Adrenal gland (tissue), 19 donors: ENCODE measurements around the gene BAG1. TPM values are rescaled to one million over a fixed set of nuclear protein-coding genes. Genes with fewer than 3 reads are reported as not detected.

Source experiments
- DNase-seq, 7 donors: peaks; one replicate each; pipeline ENCODE4 v3.0.0-alpha.2; 2019 to 2020
- H3K27ac ChIP-seq, 5 donors: fragments of 200-600 bp; sonication (generic) in 4 of 5; 1 replicate in 3 of 5; 2 replicates in 2 of 5; pipeline versions ENCODE4 v1.5.1 to v1.8.0; 2016 to 2020; ENCODE audit warnings: mild to moderate bottlenecking in 1 of 5
- H3K27me3 ChIP-seq: fragments of 200-600 bp; 2 replicates; pipeline ENCODE4 v1.8.0; 2021
- H3K36me3 ChIP-seq, 2 donors: fragments of 200-600 bp; replicated peaks in 1 of 2; 1 replicate in 1 of 2; 2 replicates in 1 of 2; pipeline versions ENCODE4 v1.5.1 to v1.8.0; 2018 to 2022
- H3K4me1 ChIP-seq, 2 donors: fragments of 200-600 bp; replicated peaks in 1 of 2; 1 replicate in 1 of 2; 2 replicates in 1 of 2; pipeline versions ENCODE4 v1.5.1 to v1.8.0; 2018 to 2021
- H3K4me3 ChIP-seq, 4 donors: fragments of 200-600 bp; sonication (generic) in 3 of 4; one replicate each; pipeline ENCODE4 v1.5.1; 2016 to 2018
- H3K9me3 ChIP-seq, 3 donors: fragments of 200-600 bp; sonication (generic) in 1 of 3; replicated peaks in 1 of 3; 1 replicate in 2 of 3; 2 replicates in 1 of 3; pipeline versions ENCODE4 v1.5.1 to v1.8.0; 2016 to 2021
- POLR2A ChIP-seq, 2 donors: fragments of 450-650 bp; IDR thresholded peaks; one replicate each; pipeline ENCODE4 v1.6.1; 2017; ENCODE audit warnings: antibody characterized with exemption in 2 of 2, mild to moderate bottlenecking in 2 of 2, moderate library complexity in 1 of 2
- WGBS, 4 donors: extraction: QIAGEN DNeasy Blood & Tissue Kit in 2 of 4; methylation state at CpG; one replicate each; pipeline versions ENCODE4 v1.1.5 to v1.1.7; 2013 to 2017; 5-methylcytosine and 5-hydroxymethylcytosine counted together
- intact Hi-C, 2 donors: fragments of 100-400 bp; cut with DNase I; formaldehyde crosslinking; loops; one replicate each; pipeline versions ENCODE4 v1.14.1 to v1.15.0; 2022 to 2023
- long read RNA-seq, 10 donors: library from polyadenylated mRNA in 3 of 10; unstranded in 2 of 10; stranded (forward) in 1 of 10; transcript quantifications; one replicate each; pipeline ENCODE4 v2.0.0 and lab custom pipeline, GENCODE V29; 2021 to 2026
- polyA plus RNA-seq, 3 donors: library from polyadenylated mRNA; stranded (reverse); fragments of 200-250 nt in 2 of 3; fragments of 350-450 nt in 1 of 3; fragmentation: Illumina TruSeq in 1 of 3; extraction: RNeasy Lipid Tissue Mini Kit (QIAGEN cat#74804) in 1 of 3; gene quantifications; one replicate each; pipeline ENCODE4 v1.2.3, GENCODE V29; 2013 to 2014
- total RNA-seq, 9 donors: library from RNA; depleted of rRNA in 4 of 9; stranded (reverse); fragments of >200 nt in 4 of 9; fragments of 120-200 nt in 1 of 9; fragmentation: NEBNext Ultra II Directional in 1 of 9; extraction: Animal tissue kit (Norgen Biotek cat#: 25700) in 1 of 9; gene quantifications; one replicate each; pipeline versions ENCODE4 v1.1.0 to v1.2.4, GENCODE V29; 2013 to 2023
- TF ChIP-seq, protein P1 (sequence below), 6 experiments: fragments of 450-650 bp in 4 of 6; fragments of 200-600 bp in 2 of 6; sonication (generic) in 1 of 6; IDR thresholded peaks; 1 replicate in 5 of 6; 2 replicates in 1 of 6; pipeline versions ENCODE4 v1.5.1 to v1.8.0; 2016 to 2021; ENCODE audit warnings: antibody characterized with exemption in 6 of 6, mild to moderate bottlenecking in 2 of 6, moderate library complexity in 1 of 6
- donor health status: healthy with polysubstance abuse.
- donor health status: Bipolar disorder and iron deficiency.
- donor health status: DM: yes; HTN: yes; CAD: no.
- donor health status: DM: no; HTN: no; CAD: no.
- donor health status: DM: no; HTN: no; CAD: no.
- donor health status: DM: yes; HTN: yes; CAD: no.

BAG1 gene
- total RNA-seq: 100 to 1,000 TPM in 3 of 9 donors, 10 to 100 TPM in 6; 46.9 to 141 (median 69.2) TPM
- 10 to 100 TPM; 52.7 to 94.2 (median 55.0) TPM for polyA plus RNA-seq
- long read RNA-seq, donor 1, transcript BAG1-210 (7 exons, 3,786 nt): major isoform, 20 of 503 reads
- long read RNA-seq, donor 1, transcript BAG1-201 (4 exons, 1,977 nt): minor isoform, 16 of 503 reads
- long read RNA-seq, donor 1, partial matches to known transcripts: 456 of 503 reads
- long read RNA-seq, donor 1, other reads (novel, unspliced or antisense): 11 of 503 reads
- long read RNA-seq, donor 2, transcript BAG1-201 (4 exons, 1,977 nt): minor isoform, 9 of 271 reads
- long read RNA-seq, donor 2, transcript BAG1-210 (7 exons, 3,786 nt): major isoform, 12 of 271 reads
- long read RNA-seq, donor 2, partial matches to known transcripts: 250 of 271 reads
- long read RNA-seq, donor 2, other reads (novel, unspliced or antisense): 0 of 271 reads
- long read RNA-seq, donor 3, transcript BAG1-210 (7 exons, 3,786 nt): major isoform, 19 of 36 reads
- long read RNA-seq, donor 3, partial matches to known transcripts: 12 of 36 reads
- long read RNA-seq, donor 3, other reads (novel, unspliced or antisense): 0 of 36 reads
- long read RNA-seq, donor 4, transcript BAG1-210 (7 exons, 3,786 nt): major isoform, 36 of 41 reads
- long read RNA-seq, donor 4, partial matches to known transcripts: 3 of 41 reads
- long read RNA-seq, donor 4, other reads (novel, unspliced or antisense): 2 of 41 reads
- long read RNA-seq, donor 5, transcript BAG1-210 (7 exons, 3,786 nt): major isoform, 110 of 117 reads
- long read RNA-seq, donor 5, partial matches to known transcripts: 0 of 117 reads
- long read RNA-seq, donor 5, other reads (novel, unspliced or antisense): 6 of 117 reads
- long read RNA-seq, donor 6, transcript BAG1-210 (7 exons, 3,786 nt): major isoform, 13 of 16 reads
- long read RNA-seq, donor 6, partial matches to known transcripts: 2 of 16 reads
- long read RNA-seq, donor 6, other reads (novel, unspliced or antisense): 1 of 16 reads
- long read RNA-seq, donor 7, transcript BAG1-201 (4 exons, 1,977 nt): minor isoform, 5 of 121 reads
- long read RNA-seq, donor 7, transcript BAG1-210 (7 exons, 3,786 nt): major isoform, 12 of 121 reads
- long read RNA-seq, donor 7, partial matches to known transcripts: 65 of 121 reads
- long read RNA-seq, donor 7, other reads (novel, unspliced or antisense): 39 of 121 reads
- long read RNA-seq, donor 8, transcript BAG1-210 (7 exons, 3,786 nt): major isoform, 38 of 343 reads
- long read RNA-seq, donor 8, partial matches to known transcripts: 144 of 343 reads
- long read RNA-seq, donor 8, other reads (novel, unspliced or antisense): 156 of 343 reads
- long read RNA-seq, donor 9, transcript BAG1-201 (4 exons, 1,977 nt): minor isoform, 7 of 400 reads
- long read RNA-seq, donor 9, transcript BAG1-210 (7 exons, 3,786 nt): major isoform, 17 of 400 reads
- long read RNA-seq, donor 9, partial matches to known transcripts: 376 of 400 reads
- long read RNA-seq, donor 9, other reads (novel, unspliced or antisense): 0 of 400 reads
- long read RNA-seq, donor 10, transcript BAG1-210 (7 exons, 3,786 nt): major isoform, 14 of 200 reads
- long read RNA-seq, donor 10, partial matches to known transcripts: 105 of 200 reads
- long read RNA-seq, donor 10, other reads (novel, unspliced or antisense): 80 of 200 reads

DNA sequence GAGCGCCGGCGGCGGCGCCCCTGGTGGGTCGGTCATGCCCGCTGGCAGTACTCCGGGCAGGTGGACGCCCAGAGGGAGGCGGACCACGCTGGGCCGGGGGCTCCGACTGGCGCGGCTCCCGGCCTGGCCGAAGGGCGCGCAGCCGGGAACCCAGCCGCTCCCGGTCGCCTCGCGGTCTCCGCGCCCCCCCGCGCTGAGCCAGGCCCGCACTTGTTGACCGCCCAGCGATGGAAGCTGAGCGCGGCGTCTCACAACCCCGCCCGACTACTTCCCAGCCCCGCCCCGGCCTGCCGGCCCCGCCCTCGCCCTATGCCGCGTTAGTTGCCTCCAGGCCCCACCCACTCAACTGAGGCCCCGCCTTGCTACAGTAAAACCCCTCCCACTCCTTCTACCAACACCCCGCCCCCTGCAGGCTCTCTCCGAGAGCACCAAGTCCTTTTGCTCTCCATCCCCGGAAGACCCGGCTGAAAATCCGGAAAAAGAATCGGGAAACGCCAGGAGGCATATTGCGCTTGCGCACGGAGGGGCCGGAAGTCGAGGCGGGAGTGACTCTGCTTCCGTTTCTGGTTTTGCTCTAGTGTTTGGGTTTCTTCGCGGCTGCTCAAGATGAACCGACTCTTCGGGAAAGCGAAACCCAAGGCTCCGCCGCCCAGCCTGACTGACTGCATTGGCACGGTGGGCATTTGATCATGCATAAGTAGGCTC, at the start of gene BAG1, which contains the start of gene CHMP5:
TSS of gene BAG1 (minus strand) at position 236 of the 705 bp plus-strand sequence.
TSS of gene CHMP5 (plus strand) at position 577 of the 705 bp plus-strand sequence. CDS start at position 607, 30 bp downstream.
- peak within 1 kb of the TSS; percentile 78 to 96 (median 88) for H3K27ac ChIP-seq
- intact Hi-C loops: no loop called here
- no peaks in the 10 kb centered on the region for H3K9me3 ChIP-seq
- H3K27me3 ChIP-seq: no peaks in the 10 kb centered on the region
- WGBS, 4 donors: 0 to 1% (median 0%) methylated on average over 9 to 67 of the region's 67 CpGs
- peak within 1 kb of the TSS; percentile 13 to 93 (median 78) for H3K4me3 ChIP-seq
- TF ChIP-seq POLR2A (IDR thresholded peaks at IDR 0.05): peak; percentile 63 to 86
- TF ChIP-seq, protein P1, sequence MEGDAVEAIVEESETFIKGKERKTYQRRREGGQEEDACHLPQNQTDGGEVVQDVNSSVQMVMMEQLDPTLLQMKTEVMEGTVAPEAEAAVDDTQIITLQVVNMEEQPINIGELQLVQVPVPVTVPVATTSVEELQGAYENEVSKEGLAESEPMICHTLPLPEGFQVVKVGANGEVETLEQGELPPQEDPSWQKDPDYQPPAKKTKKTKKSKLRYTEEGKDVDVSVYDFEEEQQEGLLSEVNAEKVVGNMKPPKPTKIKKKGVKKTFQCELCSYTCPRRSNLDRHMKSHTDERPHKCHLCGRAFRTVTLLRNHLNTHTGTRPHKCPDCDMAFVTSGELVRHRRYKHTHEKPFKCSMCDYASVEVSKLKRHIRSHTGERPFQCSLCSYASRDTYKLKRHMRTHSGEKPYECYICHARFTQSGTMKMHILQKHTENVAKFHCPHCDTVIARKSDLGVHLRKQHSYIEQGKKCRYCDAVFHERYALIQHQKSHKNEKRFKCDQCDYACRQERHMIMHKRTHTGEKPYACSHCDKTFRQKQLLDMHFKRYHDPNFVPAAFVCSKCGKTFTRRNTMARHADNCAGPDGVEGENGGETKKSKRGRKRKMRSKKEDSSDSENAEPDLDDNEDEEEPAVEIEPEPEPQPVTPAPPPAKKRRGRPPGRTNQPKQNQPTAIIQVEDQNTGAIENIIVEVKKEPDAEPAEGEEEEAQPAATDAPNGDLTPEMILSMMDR (IDR thresholded peaks at IDR 0.05): peak; percentile 19 to 55 (median 36)
- peak; percentile 100 for DNase-seq
- peaks cover 0 to 60% of the 10 kb centered on the region in 2 donors for H3K36me3 ChIP-seq
- H3K4me1 ChIP-seq: peaks cover 17 to 26% of the 10 kb centered on the region in 2 donors

DNA sequence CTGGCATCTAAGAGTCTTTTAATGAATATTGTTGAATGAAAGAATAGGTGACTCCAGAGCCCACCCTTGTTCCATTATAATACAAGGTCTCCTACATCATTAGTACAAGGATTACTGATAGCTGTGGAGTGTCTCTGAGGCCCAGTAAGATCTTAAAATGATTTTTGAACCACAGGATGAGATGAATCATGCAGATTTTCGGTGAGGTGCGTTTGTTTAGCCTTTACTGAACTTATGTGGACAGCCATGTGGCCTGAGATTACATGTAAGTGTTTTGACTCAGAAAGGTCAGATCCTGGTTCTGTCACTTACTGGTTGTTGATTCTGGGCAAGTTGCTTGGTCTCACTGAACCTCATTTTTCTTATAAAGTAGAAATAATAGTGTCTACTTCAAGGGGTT, 47.4 kb upstream of the BAG1 start:
- TF ChIP-seq, protein P1 (IDR thresholded peaks at IDR 0.05): no peak
- TF ChIP-seq POLR2A (IDR thresholded peaks at IDR 0.05): no peak
- Histone ChIP-seq H3K4me1 (no peaks in the 10 kb centered on the region), H3K4me3 (no peak overlapping the region), H3K27ac (no peak overlapping the region), H3K27me3 (no peaks in the 10 kb centered on the region), H3K36me3 (peaks cover 0 to 99% of the 10 kb centered on the region in 2 donors), H3K9me3 (no peaks in the 10 kb centered on the region)
- intact Hi-C loops: no loop called here
- WGBS, 4 donors: 70 to 83% (median 75%) methylated on average over 2 of the region's 2 CpGs
- DNase-seq: no peak

DNA sequence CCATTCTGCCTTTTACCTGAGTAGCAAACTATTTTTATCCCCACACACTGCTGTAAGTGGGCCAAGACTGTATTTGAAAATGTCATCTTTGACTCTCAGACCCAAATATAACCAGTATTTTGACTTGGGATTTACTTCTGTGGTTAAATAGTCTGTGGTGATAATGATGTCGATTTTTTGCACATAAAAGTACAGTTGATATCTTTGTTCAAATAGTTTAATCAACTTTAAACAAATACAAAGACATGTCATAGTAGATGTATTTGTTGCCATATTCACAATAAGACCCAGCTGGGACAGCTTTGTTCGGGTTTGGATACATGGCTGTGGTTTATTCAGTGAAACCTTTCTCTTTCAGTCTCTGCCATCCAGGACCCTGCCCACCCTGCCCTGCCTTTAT, 46.2 kb upstream of the BAG1 start:
- H3K27ac ChIP-seq: no peak overlapping the region

More for the DNA sequence above, 46.2 kb upstream of the BAG1 start:
- H3K9me3 ChIP-seq: no peaks in the 10 kb centered on the region
- TF ChIP-seq, protein P1 (IDR thresholded peaks at IDR 0.05): no peak
- TF ChIP-seq POLR2A (IDR thresholded peaks at IDR 0.05): no peak
- H3K4me3 ChIP-seq: no peak overlapping the region
- no peak for DNase-seq
- 81 to 90% (median 84%) methylated on average over 2 of the region's 2 CpGs for WGBS, 4 donors
- intact Hi-C loops: no loop called here
- no peaks in the 10 kb centered on the region for H3K27me3 ChIP-seq
- peaks cover 0 to 100% of the 10 kb centered on the region in 2 donors for H3K36me3 ChIP-seq
- no peaks in the 10 kb centered on the region for H3K4me1 ChIP-seq
